CD4-positive, CD25-positive, alpha-beta regulatory T cell (primary cell): ENCODE results near the gene GALNT10. TPM values are rescaled to one million over a fixed set of nuclear protein-coding genes. Genes with fewer than 3 reads are reported as not detected.

ENCODE experiments used
- ATAC-seq, 2 donors: fragments of 150-1000 bp; cut with Tn5 transposase; one replicate each; pipeline ENCODE4 v1.10.0; 2021; ENCODE audit warnings: low read depth in 2 of 2, moderate number of reproducible peaks in 2 of 2, moderate library complexity in 1 of 2
- DNase-seq, 3 donors: peaks; one replicate each; pipeline versions ENCODE4 v3.0.0 to v3.0.0-alpha.2; 2012 to 2022; ENCODE audit warnings: mixed read lengths in 1 of 3
- H3K27ac ChIP-seq: one replicate; pipeline ENCODE4 v1.7.0; 2013; ENCODE audit warnings: mild to moderate bottlenecking, low read length; ENCODE audit not compliant: insufficient read depth, poor library complexity, severe bottlenecking
- H3K27me3 ChIP-seq: one replicate; pipeline ENCODE4 v1.7.0; 2013; ENCODE audit warnings: low read length; ENCODE audit not compliant: control insufficient read depth, insufficient read depth
- H3K36me3 ChIP-seq: one replicate; pipeline ENCODE4 v1.7.0; 2013; ENCODE audit warnings: mild to moderate bottlenecking, low read length, moderate library complexity; ENCODE audit not compliant: control insufficient read depth, insufficient read depth
- H3K4me1 ChIP-seq: 2 replicates; pipeline ENCODE4 v1.7.0; 2013; ENCODE audit warnings: mild to moderate bottlenecking, low read length; ENCODE audit not compliant: insufficient read depth, control insufficient read depth, poor library complexity, severe bottlenecking
- H3K4me3 ChIP-seq: one replicate; pipeline ENCODE4 v1.7.0; 2013; ENCODE audit warnings: low read depth, mild to moderate bottlenecking, low read length, moderate library complexity
- H3K9me3 ChIP-seq, 2 experiments: 1 replicate in 1 of 2; 2 replicates in 1 of 2; pipeline ENCODE4 v1.7.0; 2013; ENCODE audit warnings: low read length in 2 of 2, mild to moderate bottlenecking in 1 of 2, moderate library complexity in 1 of 2; ENCODE audit not compliant: control insufficient read depth in 2 of 2
- H3K27ac Mint-ChIP-seq, 3 donors: one replicate each; pipeline ENCODE4 v1.8.0; 2020 to 2022; ENCODE audit warnings: mild to moderate bottlenecking in 3 of 3, mixed read lengths in 3 of 3, moderate library complexity in 2 of 3
- H3K27me3 Mint-ChIP-seq: one replicate; pipeline ENCODE4 v1.8.0; 2022; ENCODE audit warnings: mild to moderate bottlenecking, mixed read lengths
- H3K36me3 Mint-ChIP-seq: one replicate; pipeline ENCODE4 v1.8.0; 2020; ENCODE audit warnings: mixed read lengths
- H3K4me1 Mint-ChIP-seq, 4 donors: one replicate each; pipeline ENCODE4 v1.8.0; 2020 to 2022; ENCODE audit warnings: mixed read lengths in 4 of 4, mild to moderate bottlenecking in 1 of 4
- H3K4me3 Mint-ChIP-seq, 4 donors: one replicate each; pipeline ENCODE4 v1.8.0; 2020 to 2022; ENCODE audit warnings: mild to moderate bottlenecking in 4 of 4, mixed read lengths in 4 of 4, moderate library complexity in 3 of 4
- H3K9me3 Mint-ChIP-seq, 7 donors: one replicate each; pipeline ENCODE4 v1.8.0; 2020 to 2022; ENCODE audit warnings: mixed read lengths in 7 of 7, mild to moderate bottlenecking in 3 of 7, moderate library complexity in 2 of 7
- polyA plus RNA-seq, 4 donors: library from polyadenylated mRNA; unstranded; fragments of 300-500 nt; fragmentation: Illumina TruSeq; gene quantifications; one replicate each; pipeline ENCODE4 v1.2.3, GENCODE V29; 2021
- total RNA-seq: library from RNA; stranded (reverse); gene quantifications from one replicate; pipeline ENCODE4 v1.2.3, GENCODE V29; 2022

GALNT10 gene
- total and polyA plus RNA-seq, 5 donors from 2014 or later: 8.4 to 43.4 (median 15.9) TPM

DNA sequence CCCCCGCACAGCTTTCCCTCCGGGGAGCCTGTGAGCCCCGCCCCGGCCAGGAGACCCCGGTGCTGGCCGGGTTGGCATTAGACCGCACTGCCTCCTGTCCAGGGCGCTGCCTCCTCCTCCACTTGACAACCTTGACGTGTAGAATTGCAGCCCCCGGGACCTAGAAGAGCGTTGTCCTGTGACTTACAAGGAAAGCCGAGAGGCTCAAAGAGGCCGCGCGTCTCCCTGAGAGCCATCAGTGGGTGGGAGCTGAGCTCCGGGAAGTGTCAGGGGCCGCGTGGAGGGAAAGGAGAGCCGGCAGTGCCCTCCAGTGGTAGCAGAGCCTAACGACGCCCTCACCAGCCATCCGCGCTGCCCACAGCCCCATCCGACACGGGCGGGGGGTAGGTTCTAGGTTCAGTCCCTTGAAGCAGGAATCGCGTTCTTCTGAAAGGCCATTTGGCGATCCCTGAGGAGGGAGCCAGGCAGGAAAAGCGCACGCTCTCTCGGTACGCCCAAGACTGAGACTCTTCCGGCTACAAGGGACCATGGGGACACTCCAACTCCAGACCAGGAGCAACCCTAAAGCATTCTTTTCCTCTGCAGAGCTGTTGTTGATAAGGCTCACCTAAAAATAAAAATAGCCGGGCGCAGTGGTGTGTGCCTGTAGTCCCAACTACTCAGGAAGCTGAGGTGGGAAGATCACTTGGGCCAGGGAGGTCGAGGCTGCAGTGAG lies 214.7 kb downstream of the GALNT10 start:
- Mint-ChIP-seq H3K4me1 (peaks cover 6 to 14% (median 9%) of the 10 kb centered on the region in 4 donors), H3K27ac (peak overlapping the region in 2 of 3 donors; percentile 48 to 81), H3K36me3 (peaks cover 12% of the 10 kb centered on the region)

DNA sequence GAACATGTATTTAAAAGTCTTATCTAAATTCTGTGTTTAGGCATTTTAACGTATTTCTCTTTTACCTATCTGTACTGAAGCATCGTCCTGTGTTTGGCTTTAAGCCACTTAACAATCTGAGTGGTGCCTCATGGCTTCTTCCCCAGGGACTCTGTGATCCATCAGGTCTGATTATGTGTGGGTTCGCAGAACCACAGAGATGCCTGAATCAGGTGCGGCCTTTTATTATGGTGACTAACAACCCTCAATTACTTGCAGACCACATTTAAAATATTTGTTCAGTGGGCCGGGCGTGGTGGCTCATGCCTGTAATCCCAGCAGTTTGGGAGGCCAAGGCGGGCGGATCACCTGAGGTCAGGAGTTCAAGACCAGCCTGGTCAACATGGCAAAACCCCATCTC lies 215.7 kb downstream of the GALNT10 start:
- Histone ChIP-seq H3K27ac (no peak overlapping the region), H3K36me3 (peaks cover 13% of the 10 kb centered on the region), H3K4me1 (peaks cover 9% of the 10 kb centered on the region), H3K27me3 (no peaks in the 10 kb centered on the region), H3K4me3 (no peak overlapping the region), H3K9me3 (no peaks in the 10 kb centered on the region)
- Mint-ChIP-seq H3K36me3 (peaks cover 12% of the 10 kb centered on the region), H3K27ac (no peak overlapping the region), H3K27me3 (no peaks in the 10 kb centered on the region), H3K9me3 (no peaks in the 10 kb centered on the region), H3K4me3 (no peak overlapping the region), H3K4me1 (peaks cover 6 to 14% (median 9%) of the 10 kb centered on the region in 4 donors)
- DNase-seq: no peak
- ATAC-seq: no peak

More for the DNA sequence above, 214.7 kb downstream of the GALNT10 start:
- Histone ChIP-seq H3K4me1 (peaks cover 9% of the 10 kb centered on the region), H3K36me3 (peaks cover 10% of the 10 kb centered on the region), H3K4me3 (no peak overlapping the region), H3K27ac (no peak overlapping the region), H3K27me3 (no peaks in the 10 kb centered on the region), H3K9me3 (no peaks in the 10 kb centered on the region)
- Mint-ChIP-seq H3K9me3 (no peaks in the 10 kb centered on the region), H3K4me3 (peak overlapping the region in 2 of 4 donors; percentile 52 to 53), H3K27me3 (no peaks in the 10 kb centered on the region)
- peak; percentile 88 to 89 for ATAC-seq
- peak; percentile 35 to 69 (median 57) for DNase-seq

DNA sequence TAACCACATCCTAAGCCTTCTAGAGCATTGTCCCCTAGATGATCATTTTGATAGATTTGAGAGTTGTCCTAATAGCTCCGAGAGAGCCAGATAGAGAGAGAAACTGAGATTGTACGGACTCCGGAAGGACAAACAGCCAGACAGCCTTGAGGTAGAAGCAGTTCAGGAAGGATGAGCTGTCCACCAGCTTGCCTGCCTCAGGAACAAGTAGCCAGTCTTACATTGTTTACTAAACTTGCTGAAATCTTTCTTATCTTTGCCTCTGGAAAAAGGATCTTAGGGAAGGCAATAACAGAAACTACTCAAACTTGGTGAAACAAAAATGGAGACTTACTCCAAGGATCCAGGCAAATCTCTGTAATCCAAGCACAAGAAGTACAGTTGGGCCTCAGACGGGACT lies 216.3 kb downstream of the GALNT10 start:
- ATAC-seq: no peak
- H3K9me3 Mint-ChIP-seq: no peaks in the 10 kb centered on the region

DNA sequence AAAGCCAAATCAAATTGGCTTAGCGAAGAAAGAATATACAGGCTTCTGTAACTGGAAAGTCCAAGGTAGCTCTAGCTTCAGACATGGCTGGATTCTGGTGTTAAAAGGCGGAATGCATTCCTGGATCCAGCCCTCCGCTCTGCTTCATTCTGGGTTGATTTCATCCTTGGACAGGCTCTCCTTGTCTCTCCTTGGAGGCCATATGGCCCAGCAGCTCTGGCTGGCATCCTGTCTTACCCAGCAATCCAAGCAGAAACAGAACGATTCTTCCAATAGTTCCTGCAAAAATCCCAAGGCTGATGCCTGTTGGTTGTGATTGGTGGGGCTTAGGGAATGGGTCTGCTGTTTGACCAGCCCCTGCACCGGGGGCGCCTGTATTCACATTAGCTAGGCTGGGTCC lies 218.3 kb downstream of the GALNT10 start:
- no peaks in the 10 kb centered on the region for H3K27me3 Mint-ChIP-seq
- H3K36me3 Mint-ChIP-seq: peaks cover 21% of the 10 kb centered on the region
- H3K27me3 ChIP-seq: no peaks in the 10 kb centered on the region
- H3K27ac Mint-ChIP-seq: no peak overlapping the region
- no peak overlapping the region for H3K27ac ChIP-seq
- peaks cover 29% of the 10 kb centered on the region for H3K36me3 ChIP-seq
- H3K4me1 Mint-ChIP-seq: peaks cover 6 to 14% (median 9%) of the 10 kb centered on the region in 4 donors
- peaks cover 9% of the 10 kb centered on the region for H3K4me1 ChIP-seq
- ATAC-seq: no peak
- no peak overlapping the region for H3K4me3 ChIP-seq
- H3K9me3 Mint-ChIP-seq: no peaks in the 10 kb centered on the region
- H3K4me3 Mint-ChIP-seq: no peak overlapping the region
- no peaks in the 10 kb centered on the region for H3K9me3 ChIP-seq
- no peak for DNase-seq

More for the DNA sequence above, 216.3 kb downstream of the GALNT10 start:
- no peak overlapping the region for H3K27ac ChIP-seq
- no peak overlapping the region for H3K27ac Mint-ChIP-seq
- no peak overlapping the region for H3K4me3 Mint-ChIP-seq
- H3K36me3 ChIP-seq: peaks cover 19% of the 10 kb centered on the region
- no peaks in the 10 kb centered on the region for H3K27me3 Mint-ChIP-seq
- H3K4me3 ChIP-seq: no peak overlapping the region
- H3K9me3 ChIP-seq: no peaks in the 10 kb centered on the region
- peaks cover 6 to 14% (median 9%) of the 10 kb centered on the region in 4 donors for H3K4me1 Mint-ChIP-seq
- peaks cover 16% of the 10 kb centered on the region for H3K36me3 Mint-ChIP-seq
- peaks cover 9% of the 10 kb centered on the region for H3K4me1 ChIP-seq
- no peaks in the 10 kb centered on the region for H3K27me3 ChIP-seq
- no peak for DNase-seq

DNA sequence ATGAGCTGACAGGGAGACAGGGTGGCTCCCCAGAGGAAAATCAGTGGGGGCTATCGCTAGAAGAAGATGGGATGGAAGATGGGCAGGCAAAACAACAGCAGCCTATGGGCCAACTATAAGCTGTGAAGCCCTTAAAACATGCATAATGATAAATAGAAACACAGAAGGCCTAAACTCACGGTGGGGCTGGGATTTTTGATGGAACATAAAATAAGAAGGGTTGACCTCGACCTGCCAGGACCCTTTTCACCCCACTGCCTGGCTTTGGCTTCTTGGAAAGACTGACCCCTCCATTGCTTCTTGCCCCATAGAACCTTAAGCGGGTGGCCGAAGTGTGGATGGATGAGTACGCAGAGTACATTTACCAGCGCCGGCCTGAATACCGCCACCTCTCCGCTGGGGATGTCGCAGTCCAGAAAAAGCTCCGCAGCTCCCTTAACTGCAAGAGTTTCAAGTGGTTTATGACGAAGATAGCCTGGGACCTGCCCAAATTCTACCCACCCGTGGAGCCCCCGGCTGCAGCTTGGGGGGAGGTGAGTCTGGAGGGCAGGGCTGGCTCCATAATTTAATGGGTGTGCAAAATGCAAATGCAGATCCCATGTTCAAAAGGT lies 218.8 kb downstream of the GALNT10 start:
- Mint-ChIP-seq H3K27ac (no peak overlapping the region), H3K36me3 (peaks cover 23% of the 10 kb centered on the region)
- no peak for ATAC-seq

DNA sequence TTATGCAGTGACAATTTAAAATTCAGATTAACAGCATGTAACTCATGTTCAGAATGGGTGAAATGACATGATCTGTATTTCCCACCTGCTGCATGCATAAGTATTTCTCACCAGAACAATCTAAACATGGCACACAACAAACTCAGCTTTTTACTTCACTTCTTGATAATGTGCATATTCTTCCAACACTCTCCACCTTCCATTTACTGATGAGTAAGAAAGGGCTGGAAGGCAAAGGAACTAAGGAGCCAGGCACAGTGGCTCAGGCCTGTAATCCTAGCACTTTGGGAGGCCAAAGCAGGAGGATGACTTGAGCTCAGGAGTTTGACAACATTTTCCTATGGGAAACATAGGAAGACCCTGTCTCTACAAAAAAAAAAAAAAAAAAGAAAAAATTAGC lies 219.5 kb downstream of the GALNT10 start:
- no peak overlapping the region for H3K4me3 ChIP-seq
- Mint-ChIP-seq H3K4me1 (peaks cover 0 to 7% (median 3%) of the 10 kb centered on the region in 4 donors), H3K36me3 (peaks cover 27% of the 10 kb centered on the region), H3K9me3 (no peaks in the 10 kb centered on the region), H3K27ac (peak overlapping the region in 1 of 3 donors; percentile 29), H3K27me3 (no peaks in the 10 kb centered on the region), H3K4me3 (no peak overlapping the region)
- ATAC-seq: no peak
- H3K27me3 ChIP-seq: no peaks in the 10 kb centered on the region
- H3K4me1 ChIP-seq: peaks cover 5% of the 10 kb centered on the region
- H3K36me3 ChIP-seq: peaks cover 26% of the 10 kb centered on the region
- H3K9me3 ChIP-seq: no peaks in the 10 kb centered on the region
- H3K27ac ChIP-seq: no peak overlapping the region
- DNase-seq: no peak

More for the DNA sequence above, 218.8 kb downstream of the GALNT10 start:
- H3K9me3 Mint-ChIP-seq: no peaks in the 10 kb centered on the region
- Histone ChIP-seq H3K27ac (no peak overlapping the region), H3K36me3 (peaks cover 26% of the 10 kb centered on the region), H3K27me3 (no peaks in the 10 kb centered on the region), H3K4me3 (no peak overlapping the region), H3K4me1 (peaks cover 9% of the 10 kb centered on the region), H3K9me3 (no peaks in the 10 kb centered on the region)
- peaks cover 4 to 13% (median 7%) of the 10 kb centered on the region in 4 donors for H3K4me1 Mint-ChIP-seq
- DNase-seq: no peak
- no peak overlapping the region for H3K4me3 Mint-ChIP-seq
- H3K27me3 Mint-ChIP-seq: no peaks in the 10 kb centered on the region

DNA sequence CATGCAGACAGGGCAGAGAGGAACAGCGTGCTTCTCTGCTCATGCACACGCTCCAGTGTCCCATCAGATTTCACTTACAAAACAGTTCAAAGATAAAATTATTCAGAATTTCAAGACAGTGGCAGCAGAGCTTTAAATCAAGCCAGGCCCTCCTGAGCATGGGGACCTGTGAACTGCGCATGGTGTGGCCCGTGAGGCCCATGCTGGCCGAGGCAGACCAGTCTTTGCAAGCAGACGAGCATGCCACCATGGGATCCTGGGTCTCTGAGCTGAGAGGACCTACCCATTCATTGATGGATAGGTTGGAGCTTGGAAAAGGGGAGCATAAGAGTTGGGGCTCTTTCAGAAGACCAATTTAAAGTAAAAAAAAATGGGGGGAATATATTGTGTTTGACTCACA lies 220.3 kb downstream of the GALNT10 start:
- H3K27me3 Mint-ChIP-seq: no peaks in the 10 kb centered on the region
- H3K9me3 Mint-ChIP-seq: no peaks in the 10 kb centered on the region
- DNase-seq: no peak
- H3K27ac Mint-ChIP-seq: no peak overlapping the region
- peaks cover 29% of the 10 kb centered on the region for H3K36me3 Mint-ChIP-seq
- no peaks in the 10 kb centered on the region for H3K4me1 ChIP-seq
- H3K9me3 ChIP-seq: no peaks in the 10 kb centered on the region
- no peaks in the 10 kb centered on the region for H3K4me1 Mint-ChIP-seq
- H3K4me3 Mint-ChIP-seq: no peak overlapping the region
- H3K27ac ChIP-seq: no peak overlapping the region
- no peaks in the 10 kb centered on the region for H3K27me3 ChIP-seq
- peaks cover 26% of the 10 kb centered on the region for H3K36me3 ChIP-seq
- no peak overlapping the region for H3K4me3 ChIP-seq
- ATAC-seq: no peak
